HUES64 (cell line): ENCODE data around the gene SH2D4B.

ENCODE experiments used
- H3K27ac ChIP-seq: 2 replicates; pipeline ENCODE4 v1.7.0; 2013; ENCODE audit warnings: low read depth, low read length, inconsistent platforms
- H3K27me3 ChIP-seq: 2 replicates; pipeline ENCODE4 v1.6.1; 2013; ENCODE audit warnings: mild to moderate bottlenecking, low read length; ENCODE audit not compliant: insufficient read depth
- H3K36me3 ChIP-seq: 2 replicates; pipeline ENCODE4 v1.6.1; 2013; ENCODE audit warnings: mild to moderate bottlenecking, low read length; ENCODE audit not compliant: insufficient read depth
- H3K4me1 ChIP-seq: 2 replicates; pipeline ENCODE4 v1.6.1; 2013; ENCODE audit warnings: mild to moderate bottlenecking, low read length, moderate library complexity; ENCODE audit not compliant: insufficient read depth
- H3K4me3 ChIP-seq: 2 replicates; pipeline ENCODE4 v1.5.1; 2013; ENCODE audit warnings: mild to moderate bottlenecking, low read length, moderate library complexity
- H3K9ac ChIP-seq: 2 replicates; pipeline ENCODE4 v1.6.1; 2013; ENCODE audit warnings: mild to moderate bottlenecking, low read depth, low read length
- H3K9me3 ChIP-seq: 2 replicates; pipeline ENCODE4 v1.6.1; 2013; ENCODE audit warnings: low read depth, low read length; ENCODE audit not compliant: insufficient read depth
- WGBS: fragments of 150-250, 120-280 bp; methylation state at CpG from one replicate; pipeline ENCODE4 v1.1.7; 2013; ENCODE audit warnings: missing lambda C conversion rate; 5-methylcytosine and 5-hydroxymethylcytosine counted together

The SH2D4B gene

DNA sequence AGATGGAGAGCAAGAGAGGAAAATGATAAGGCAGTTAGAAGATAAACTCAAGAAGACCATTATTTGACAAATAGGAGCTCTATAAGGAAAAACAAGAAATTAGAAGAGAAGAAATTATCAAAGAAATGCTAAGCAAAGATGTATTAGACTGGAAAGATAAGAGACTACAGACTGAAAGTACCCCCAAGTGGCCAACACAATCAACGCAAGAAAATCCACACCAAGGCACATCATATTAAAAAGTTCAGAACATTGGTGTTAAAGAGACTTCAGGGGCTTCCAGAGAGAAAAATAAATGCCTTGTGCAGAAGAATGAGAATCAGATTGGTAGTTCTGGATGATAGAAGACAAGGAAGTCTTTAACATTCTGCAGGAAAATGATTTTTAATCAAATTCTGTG lies 46.0 kb downstream of the SH2D4B start:
- Histone ChIP-seq H3K9ac (no peak overlapping the region), H3K4me3 (no peak overlapping the region), H3K27me3 (no peaks in the 10 kb centered on the region), H3K4me1 (no peaks in the 10 kb centered on the region), H3K9me3 (0 out of 2 replicates have a peak, but pooled peaks cover 3% of the 10 kb centered on the region), H3K36me3 (no peaks in the 10 kb centered on the region), H3K27ac (no peak overlapping the region)
- no CpG with 5 or more reads among the region's 1 CpG for WGBS

DNA sequence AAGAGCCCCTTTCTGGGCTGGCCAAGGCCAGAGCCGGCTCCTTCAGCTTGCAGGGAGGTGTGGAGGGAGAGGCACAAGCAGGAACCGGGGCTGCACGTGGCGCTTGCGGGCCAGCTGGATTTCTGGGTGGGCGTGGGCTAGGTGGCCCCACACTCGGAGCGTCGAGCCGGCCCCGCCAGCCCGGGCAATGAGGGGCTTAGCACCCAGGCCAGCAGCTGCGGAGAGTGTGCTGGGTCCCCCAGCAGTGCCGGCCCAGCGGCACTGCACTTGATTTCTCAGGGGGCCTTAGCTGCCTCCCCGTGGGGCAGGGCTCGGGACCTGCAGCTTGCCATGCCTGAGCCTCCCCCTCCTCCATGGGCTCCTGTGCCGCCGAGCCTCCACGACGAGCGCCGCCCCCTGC lies 48.1 kb downstream of the SH2D4B start:
- Histone ChIP-seq H3K4me1 (no peaks in the 10 kb centered on the region), H3K4me3 (no peak overlapping the region), H3K36me3 (no peaks in the 10 kb centered on the region), H3K9ac (no peak overlapping the region), H3K27ac (no peak overlapping the region), H3K9me3 (0 out of 2 replicates have a peak, but pooled peaks cover 3% of the 10 kb centered on the region), H3K27me3 (no peaks in the 10 kb centered on the region)
- WGBS = 97% methylated on average over 23 of the region's 23 CpGs

- H3K4me3 ChIP-seq = no peak overlapping the region
- H3K27me3 ChIP-seq = no peaks in the 10 kb centered on the region
- H3K9me3 ChIP-seq = 0 out of 2 replicates have a peak, but pooled peaks cover 3% of the 10 kb centered on the region
- H3K27ac ChIP-seq = no peak overlapping the region
- H3K9ac ChIP-seq = no peak overlapping the region
- no peaks in the 10 kb centered on the region for H3K36me3 ChIP-seq
- no peaks in the 10 kb centered on the region for H3K4me1 ChIP-seq
- WGBS = 92% methylated on average over 10 of the region's 10 CpGs
These were observed 50.8 kb downstream of the SH2D4B start for GRCh38 chr10:80588546-80588945.

DNA sequence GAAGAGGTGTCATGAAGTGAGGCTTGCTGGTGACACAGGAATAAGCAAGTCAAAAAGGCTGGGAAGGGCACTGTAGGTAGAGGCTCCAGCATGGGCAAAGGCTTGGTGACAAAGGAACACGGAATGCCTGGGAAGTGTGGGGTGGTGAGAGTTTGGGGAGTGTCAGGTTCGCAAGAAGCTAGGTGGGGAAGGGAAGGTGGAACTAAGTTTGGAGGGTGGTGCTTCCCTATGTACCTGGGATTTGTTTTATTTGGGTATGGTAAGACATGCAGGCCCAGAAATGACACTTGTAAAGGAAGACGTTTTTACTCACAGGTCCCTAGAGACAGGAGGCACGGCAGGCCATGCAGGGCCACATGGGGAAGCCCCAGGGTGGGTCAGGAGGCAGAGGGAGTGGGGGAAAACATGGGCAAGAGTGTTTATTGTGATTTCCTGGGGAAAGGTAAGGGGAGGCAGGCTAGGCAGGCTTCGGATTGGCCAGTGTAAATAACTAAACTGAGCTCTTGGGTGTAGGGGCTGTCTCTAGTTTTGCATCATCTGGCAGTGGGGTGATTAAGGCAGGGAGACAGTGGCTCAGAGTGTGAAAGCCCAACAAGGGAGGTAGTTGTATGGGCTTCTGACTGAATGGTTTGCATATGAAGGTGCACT lies 52.1 kb downstream of the SH2D4B start:
- Histone ChIP-seq H3K36me3 (no peaks in the 10 kb centered on the region), H3K27ac (no peak overlapping the region), H3K27me3 (no peaks in the 10 kb centered on the region), H3K4me1 (no peaks in the 10 kb centered on the region), H3K9ac (no peak overlapping the region), H3K9me3 (0 out of 2 replicates have a peak, but pooled peaks cover 3% of the 10 kb centered on the region), H3K4me3 (no peak overlapping the region)
- WGBS = 77% methylated on average over 5 of the region's 5 CpGs

DNA sequence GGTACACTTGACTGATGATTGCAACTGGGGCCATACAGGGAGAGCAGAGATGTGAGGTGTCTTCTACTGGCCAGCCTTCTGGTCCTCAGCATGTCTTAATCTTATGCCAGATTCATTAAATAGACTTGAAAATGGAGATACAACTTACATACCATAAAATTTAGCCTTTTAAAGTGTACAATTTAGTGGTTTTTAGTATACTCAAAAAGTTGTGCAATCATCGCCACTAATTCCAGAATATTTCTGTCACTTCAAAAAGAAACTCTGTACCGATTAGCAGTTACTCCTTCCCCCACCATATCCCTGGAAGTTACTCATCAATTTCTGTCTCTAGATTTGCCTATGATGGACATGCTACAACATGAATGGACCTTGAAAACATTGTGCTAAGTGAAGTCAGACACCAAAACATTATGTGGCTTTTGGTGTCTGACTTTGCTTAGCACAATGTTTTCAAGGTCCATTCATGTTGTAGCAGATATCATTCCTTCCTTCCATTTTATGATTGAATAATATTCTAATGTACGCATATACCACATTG lies 53.0 kb downstream of the SH2D4B start:
- no peaks in the 10 kb centered on the region for H3K36me3 ChIP-seq
- H3K4me3 ChIP-seq = no peak overlapping the region
- 0 out of 2 replicates have a peak, but pooled peaks cover 3% of the 10 kb centered on the region for H3K9me3 ChIP-seq
- WGBS = 96% methylated on average over 2 of the region's 3 CpGs
- no peak overlapping the region for H3K9ac ChIP-seq
- H3K4me1 ChIP-seq = no peaks in the 10 kb centered on the region
- H3K27ac ChIP-seq = no peak overlapping the region
- H3K27me3 ChIP-seq = no peaks in the 10 kb centered on the region

DNA sequence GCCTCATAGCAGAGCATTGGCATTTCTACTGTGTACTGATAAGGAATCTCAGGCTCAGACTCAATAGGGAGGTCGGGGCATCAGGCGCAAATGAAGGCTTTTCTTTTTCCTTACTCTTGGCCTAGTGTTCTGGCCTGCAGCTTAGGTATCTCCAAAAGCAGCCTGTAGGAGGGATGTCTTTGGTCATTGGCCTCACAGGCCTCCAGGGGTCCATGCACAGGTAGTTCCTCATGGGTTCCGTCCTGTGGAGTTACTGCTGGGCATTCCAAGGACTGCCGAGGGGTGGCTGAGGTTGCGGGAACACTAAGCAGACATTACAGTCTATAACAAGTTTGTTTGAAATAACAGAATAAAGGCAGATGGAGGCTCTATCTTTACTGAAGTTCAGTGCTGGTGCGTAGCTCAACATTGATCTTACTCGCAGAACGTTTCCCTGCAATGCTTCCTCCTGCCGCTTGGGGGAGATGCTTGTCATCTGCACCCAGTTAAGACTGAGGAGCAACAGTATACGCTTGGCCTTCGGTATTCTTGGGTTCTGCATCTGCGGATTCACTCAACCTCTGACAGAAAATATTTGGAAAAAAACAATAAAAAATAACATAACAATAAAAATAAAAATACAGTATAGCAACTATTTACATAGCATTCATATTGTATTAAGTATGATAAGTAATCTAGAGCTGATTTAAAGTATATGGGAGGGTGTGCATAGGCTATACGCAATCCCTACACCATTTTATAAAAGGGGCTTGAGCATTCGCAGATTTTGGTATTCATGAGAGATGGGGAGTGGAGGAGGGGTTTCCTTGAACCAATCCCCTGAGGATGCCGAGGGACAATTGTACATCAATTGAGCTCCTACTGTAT lies 58.9 kb downstream of the SH2D4B start:
- 59% methylated on average over 12 of the region's 15 CpGs for WGBS
- H3K9me3 ChIP-seq = no peaks in the 10 kb centered on the region
- H3K27me3 ChIP-seq = no peaks in the 10 kb centered on the region
- no peaks in the 10 kb centered on the region for H3K4me1 ChIP-seq
- no peaks in the 10 kb centered on the region for H3K36me3 ChIP-seq
- H3K27ac ChIP-seq = no peak overlapping the region
- no peak overlapping the region for H3K4me3 ChIP-seq
- no peak overlapping the region for H3K9ac ChIP-seq

GRCh38 chr10:80598084-80598798 lies 60.5 kb downstream of the SH2D4B start:
- Histone ChIP-seq H3K27ac (no peak overlapping the region), H3K9ac (no peak overlapping the region), H3K4me3 (no peak overlapping the region), H3K4me1 (no peaks in the 10 kb centered on the region), H3K9me3 (no peaks in the 10 kb centered on the region), H3K36me3 (no peaks in the 10 kb centered on the region), H3K27me3 (no peaks in the 10 kb centered on the region)
- WGBS = 89% methylated on average over 3 of the region's 3 CpGs

DNA sequence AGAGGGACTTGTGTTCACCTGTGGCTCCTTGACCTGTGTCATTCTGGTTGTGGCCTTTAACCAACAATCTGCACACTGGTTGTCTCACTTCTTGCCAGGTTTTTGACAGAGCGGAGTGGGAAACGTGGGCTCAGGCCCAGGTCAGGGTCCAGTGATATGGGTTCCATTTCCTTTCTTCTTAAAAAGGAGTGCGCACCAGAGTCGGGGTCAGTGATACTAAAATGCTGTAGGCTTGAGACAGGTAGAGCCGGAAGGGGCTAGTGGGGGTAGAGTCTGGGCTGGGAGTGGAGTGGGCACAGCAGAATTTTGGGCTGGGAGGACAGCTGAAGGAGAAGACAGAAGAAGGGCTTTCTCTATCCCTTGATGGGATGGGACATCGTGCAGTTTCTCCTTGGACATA lies 61.2 kb downstream of the SH2D4B start:
- no peaks in the 10 kb centered on the region for H3K4me1 ChIP-seq
- H3K9me3 ChIP-seq = no peaks in the 10 kb centered on the region
- H3K36me3 ChIP-seq = no peaks in the 10 kb centered on the region
- H3K9ac ChIP-seq = no peak overlapping the region
- H3K27me3 ChIP-seq = no peaks in the 10 kb centered on the region
- 87% methylated on average over 6 of the region's 6 CpGs for whole genome bisulfite sequencing
- no peak overlapping the region for H3K27ac ChIP-seq
- H3K4me3 ChIP-seq = no peak overlapping the region

DNA sequence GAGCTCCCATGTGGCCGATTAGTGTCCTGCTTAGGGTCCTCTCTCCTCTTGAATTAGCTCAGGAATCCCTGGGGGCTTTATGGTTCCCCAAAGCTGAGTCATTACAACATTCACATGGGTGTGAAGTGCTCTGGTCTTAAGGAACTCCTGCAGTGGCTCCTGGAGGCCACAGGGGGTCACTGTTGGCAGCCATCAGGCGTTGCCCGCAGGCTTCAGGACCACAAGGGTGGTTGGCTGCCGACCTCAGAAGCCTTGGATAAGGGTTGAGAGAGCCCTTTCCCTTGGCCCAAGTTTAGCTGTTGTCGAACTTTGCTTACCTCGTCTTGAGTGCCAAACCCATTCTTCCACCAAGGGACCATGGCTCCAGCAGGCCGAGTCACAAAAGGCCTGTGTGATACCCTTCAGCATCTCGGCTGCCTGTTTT lies 61.7 kb downstream of the SH2D4B start:
- Histone ChIP-seq H3K27ac (no peak overlapping the region), H3K4me3 (no peak overlapping the region), H3K36me3 (no peaks in the 10 kb centered on the region), H3K27me3 (no peaks in the 10 kb centered on the region), H3K4me1 (no peaks in the 10 kb centered on the region), H3K9ac (no peak overlapping the region), H3K9me3 (no peaks in the 10 kb centered on the region)
- 30% methylated on average over 8 of the region's 8 CpGs for WGBS

- Histone ChIP-seq H3K9ac (no peak overlapping the region), H3K4me1 (no peaks in the 10 kb centered on the region), H3K36me3 (no peaks in the 10 kb centered on the region), H3K9me3 (no peaks in the 10 kb centered on the region), H3K27me3 (no peaks in the 10 kb centered on the region), H3K27ac (no peak overlapping the region), H3K4me3 (no peak overlapping the region)
- WGBS = 93% methylated on average over 3 of the region's 3 CpGs
These were observed 62.6 kb downstream of the SH2D4B start for GRCh38 chr10:80600256-80600655.

GRCh38 chr10:80602881-80603280 lies 65.2 kb downstream of the SH2D4B start:
- Histone ChIP-seq H3K9me3 (no peaks in the 10 kb centered on the region), H3K4me3 (no peak overlapping the region), H3K4me1 (no peaks in the 10 kb centered on the region), H3K27ac (no peak overlapping the region), H3K36me3 (no peaks in the 10 kb centered on the region), H3K27me3 (no peaks in the 10 kb centered on the region), H3K9ac (no peak overlapping the region)
- WGBS = 93% methylated on average over 4 of the region's 4 CpGs
